HG03175 (cell line): Measurements from ENCODE around the gene ALX3.

Experiments used
- ATAC-seq: cut with Tn5 transposase; IDR thresholded peaks from one replicate; pipeline ENCODE4 v1.9.1; 2021; ENCODE audit warnings: mild to moderate bottlenecking, moderate library complexity; ENCODE audit not compliant: unreplicated experiment

The ALX3 gene

GRCh38 chr1:110070671-110071242, at the start of gene ALX3:
TSS of gene ALX3 (minus strand) at chr1:110070672. CDS start at chr1:110070612, 60 bp downstream.
- no peak for ATAC-seq

DNA sequence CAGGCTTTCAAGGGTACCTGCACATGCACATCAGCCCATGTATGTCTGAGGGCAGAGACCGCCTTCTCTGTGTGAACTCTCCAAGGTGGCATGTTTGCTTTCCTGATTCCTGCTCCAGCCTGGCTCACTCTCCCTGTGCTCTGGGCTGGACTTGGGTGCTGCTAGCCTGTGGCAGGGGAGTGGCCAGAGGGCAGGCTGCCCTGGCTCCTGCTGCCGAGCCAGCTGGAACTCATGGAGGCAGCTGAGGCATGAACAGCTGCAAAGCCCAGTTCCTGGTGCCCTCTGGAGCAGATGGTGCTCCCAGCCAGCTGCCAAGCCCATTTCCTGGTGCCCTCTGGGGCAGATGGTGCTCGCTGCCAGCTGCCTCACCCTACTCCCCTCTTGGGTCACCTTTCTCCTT, 49.4 kb upstream of the ALX3 start:
- no peak for ATAC-seq

- no peak for ATAC-seq
Measured at GRCh38 chr1:110118636-110119396, 48.3 kb upstream of the ALX3 start.

GRCh38 chr1:110114784-110115183, 44.3 kb upstream of the ALX3 start:
- ATAC-seq = no peak

DNA sequence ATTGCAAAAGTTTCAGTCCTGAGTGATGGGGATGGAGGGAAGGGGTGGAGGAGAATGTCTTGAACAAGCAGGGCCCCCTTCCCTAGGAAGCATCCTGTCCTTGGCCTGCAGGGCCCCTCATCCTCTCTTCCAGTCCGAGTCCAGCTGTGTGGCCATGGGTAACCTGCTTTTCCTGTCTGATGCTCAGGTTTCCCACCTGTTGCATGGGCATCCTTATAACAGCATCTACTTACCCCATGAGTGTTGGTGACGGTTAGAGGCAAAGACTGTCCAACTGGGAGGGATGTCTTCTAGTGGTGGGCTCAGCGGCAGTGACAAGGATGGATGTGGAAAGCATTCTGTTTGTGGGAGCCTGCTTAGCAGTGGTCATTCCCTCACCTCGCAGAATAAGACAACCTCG, 43.7 kb upstream of the ALX3 start:
- no peak for ATAC-seq

GRCh38 chr1:110113551-110113950, 43.1 kb upstream of the ALX3 start:
- ATAC-seq = no peak

DNA sequence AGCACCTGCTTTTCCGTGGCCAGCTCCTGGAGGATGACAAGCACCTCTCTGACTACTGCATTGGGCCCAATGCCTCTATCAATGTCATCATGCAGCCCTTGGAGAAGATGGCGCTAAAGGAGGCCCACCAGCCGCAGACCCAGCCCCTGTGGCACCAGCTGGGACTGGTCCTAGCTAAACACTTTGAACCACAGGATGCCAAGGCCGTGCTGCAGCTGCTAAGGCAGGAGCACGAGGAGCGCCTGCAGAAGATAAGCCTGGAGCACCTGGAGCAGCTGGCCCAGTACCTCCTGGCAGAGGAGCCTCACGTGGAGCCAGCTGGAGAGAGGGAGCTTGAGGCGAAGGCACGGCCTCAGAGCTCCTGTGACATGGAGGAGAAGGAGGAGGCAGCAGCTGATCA, 42.2 kb upstream of the ALX3 start:
- ATAC-seq = no peak

- ATAC-seq = no peak
Measured at GRCh38 chr1:110112143-110112542, 41.7 kb upstream of the ALX3 start, which contains the start of gene UBL4B. TSS of gene UBL4B (plus strand) at chr1:110112443. CDS start at chr1:110112535, 92 bp downstream.

DNA sequence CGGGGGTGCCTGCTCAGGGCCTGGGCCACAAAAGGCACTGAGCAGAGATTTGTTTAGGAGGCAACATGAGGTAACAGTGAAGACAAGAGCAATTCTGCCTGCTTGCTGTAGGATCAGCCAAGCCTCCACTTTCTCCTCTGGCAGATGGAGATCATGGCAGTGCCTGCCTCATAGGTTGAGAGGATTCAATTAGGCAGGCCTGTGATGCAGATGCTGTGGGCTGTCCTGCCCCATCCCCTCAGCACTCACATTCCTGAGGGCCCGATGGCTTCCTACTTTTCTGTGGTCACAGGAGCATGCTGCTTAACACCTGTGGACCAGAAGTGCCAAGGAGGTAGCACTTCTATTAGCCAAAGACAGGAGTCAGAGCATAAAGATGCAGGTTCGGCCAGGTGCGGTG, 40.6 kb upstream of the ALX3 start:
- ATAC-seq = no peak

- ATAC-seq = no peak
Measured at GRCh38 chr1:110107867-110108469, 37.5 kb upstream of the ALX3 start.

GRCh38 chr1:110106013-110106941, 35.8 kb upstream of the ALX3 start:
- ATAC-seq = no peak

DNA sequence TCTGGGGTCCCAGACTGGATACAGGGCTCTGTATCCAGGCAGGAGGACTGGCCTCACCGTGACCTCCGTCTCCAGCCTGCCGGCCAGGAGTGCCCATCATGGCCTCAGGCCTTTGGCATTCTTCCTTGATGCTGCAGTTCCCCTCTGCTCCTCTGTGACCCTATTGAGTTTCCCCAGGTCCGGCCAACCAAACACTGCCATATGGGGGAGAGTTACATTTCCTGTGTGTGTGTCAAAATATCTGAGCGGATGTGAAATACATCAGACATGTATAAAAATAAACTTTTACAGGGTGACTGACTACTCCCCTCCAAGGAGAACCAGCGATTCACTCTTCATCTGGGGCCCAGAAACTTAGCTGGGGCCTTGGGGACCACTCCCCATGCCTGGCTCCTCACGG, 31.6 kb upstream of the ALX3 start:
- no peak for ATAC-seq

- no peak for ATAC-seq
Measured at GRCh38 chr1:110100335-110100734, 29.9 kb upstream of the ALX3 start.

- ATAC-seq = no peak
Measured at GRCh38 chr1:110098222-110099026, 28.0 kb upstream of the ALX3 start.

DNA sequence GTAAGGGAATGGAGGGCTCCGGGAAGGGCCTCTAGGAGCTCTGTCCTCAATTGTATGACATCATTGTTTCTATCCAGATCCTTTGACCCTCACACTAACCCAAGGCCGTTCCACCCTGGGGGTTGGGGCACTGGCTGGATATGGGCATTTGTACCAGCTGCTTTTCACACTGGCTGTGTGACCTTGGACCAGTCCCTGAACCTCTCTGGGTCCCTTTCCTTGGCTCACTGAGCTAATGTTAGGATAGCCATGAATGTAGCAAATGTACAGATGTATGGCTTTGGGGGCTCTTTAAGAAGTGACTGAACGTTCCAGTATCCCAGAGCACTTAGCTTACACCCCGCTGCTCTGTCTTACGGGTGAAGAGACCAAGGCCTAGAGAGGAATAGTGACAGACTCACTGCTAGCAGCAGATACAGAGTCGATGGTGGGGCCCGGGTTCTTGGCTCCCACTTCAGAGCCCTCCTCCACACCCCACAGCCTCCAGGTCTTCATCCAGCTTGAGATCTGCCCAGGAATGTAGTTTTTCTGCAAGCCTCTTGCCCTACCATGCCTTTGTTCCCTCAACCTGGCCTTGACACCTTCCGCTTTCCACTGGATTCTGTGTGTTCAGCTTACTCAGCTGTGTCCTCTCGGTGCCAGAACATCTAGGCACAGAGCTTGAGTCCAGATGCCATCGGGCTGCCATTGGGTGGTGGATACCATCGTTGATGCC, 27.2 kb upstream of the ALX3 start:
- ATAC-seq = no peak

- no peak for ATAC-seq
Measured at GRCh38 chr1:110094931-110095654, 24.6 kb upstream of the ALX3 start.

DNA sequence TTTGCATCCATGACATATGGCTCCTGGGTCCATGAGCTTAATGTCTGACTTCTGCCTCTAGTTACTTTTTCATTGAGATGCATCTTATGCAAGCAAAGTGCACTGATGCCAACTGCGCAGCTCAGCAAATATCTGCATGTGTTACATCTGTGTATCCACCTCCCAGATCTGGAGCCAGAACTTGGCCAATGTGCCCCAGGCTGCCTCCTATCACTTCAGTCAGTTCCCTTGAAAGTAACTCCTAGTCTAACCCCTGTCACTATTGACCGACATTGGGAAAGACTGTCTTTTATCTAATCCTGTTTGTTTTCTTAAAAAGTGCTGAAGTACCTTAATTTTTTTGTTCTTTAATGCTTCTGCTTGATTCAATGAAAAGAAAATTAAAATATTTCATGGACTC, 22.5 kb upstream of the ALX3 start:
- no peak for ATAC-seq

- ATAC-seq = no peak
Measured at GRCh38 chr1:110091791-110092190, 21.3 kb upstream of the ALX3 start.

- no peak for ATAC-seq
Measured at GRCh38 chr1:110091381-110091780, 20.9 kb upstream of the ALX3 start.
